Effector memory CD4-positive, alpha-beta T cell (primary cell): ENCODE results near the gene ZNHIT2.

Source experiments
- DNase-seq, 3 donors: peaks; one replicate each; pipeline ENCODE4 v3.0.0-alpha.2; 2020
- H3K27ac ChIP-seq: 2 replicates; pipeline ENCODE4 v1.7.0; 2013; ENCODE audit warnings: mild to moderate bottlenecking, low read length, moderate library complexity; ENCODE audit not compliant: insufficient read depth, poor library complexity, severe bottlenecking
- H3K27me3 ChIP-seq: replicated peaks from 2 replicates; pipeline ENCODE4 v1.7.0; 2013; ENCODE audit warnings: mild to moderate bottlenecking, low read length; ENCODE audit not compliant: insufficient read depth, control insufficient read depth, poor library complexity, severe bottlenecking
- H3K36me3 ChIP-seq: 2 replicates; pipeline ENCODE4 v1.7.0; 2013; ENCODE audit warnings: mild to moderate bottlenecking, low read length, moderate library complexity; ENCODE audit not compliant: control insufficient read depth, insufficient read depth
- H3K4me1 ChIP-seq: 2 replicates; pipeline ENCODE4 v1.7.0; 2013; ENCODE audit warnings: low read length, mild to moderate bottlenecking; ENCODE audit not compliant: control insufficient read depth, insufficient read depth, poor library complexity, severe bottlenecking
- H3K4me3 ChIP-seq: 2 replicates; pipeline ENCODE4 v1.7.0; 2013; ENCODE audit warnings: low read length, low read depth, mild to moderate bottlenecking; ENCODE audit not compliant: insufficient read depth, poor library complexity, severe bottlenecking
- H3K9me3 ChIP-seq: 2 replicates; pipeline ENCODE4 v1.7.0; 2013; ENCODE audit warnings: mild to moderate bottlenecking, low read length, moderate library complexity; ENCODE audit not compliant: control insufficient read depth

The ZNHIT2 gene

GRCh38 chr11:65134240-65134951 lies 16.9 kb upstream of the ZNHIT2 start, which contains the start of gene SYVN1:
TSS of gene SYVN1 (minus strand) at chr11:65134519. CDS start at chr11:65133601, 918 bp downstream.
- Histone ChIP-seq H3K9me3 (no peaks in the 10 kb centered on the region), H3K4me3 (peak within 1 kb of the TSS; percentile 83), H3K4me1 (peaks cover 21% of the 10 kb centered on the region), H3K27me3 (no peaks in the 10 kb centered on the region), H3K27ac (peak within 1 kb of the TSS; percentile 99), H3K36me3 (peaks cover 36% of the 10 kb centered on the region)
- DNase-seq, result peak; percentile 84 to 88 (median 86)

- Histone ChIP-seq H3K4me1 (peaks cover 21% of the 10 kb centered on the region), H3K27me3 (no peaks in the 10 kb centered on the region), H3K36me3 (peaks cover 43% of the 10 kb centered on the region), H3K27ac (peak overlapping the region; percentile 99), H3K9me3 (no peaks in the 10 kb centered on the region), H3K4me3 (peak overlapping the region; percentile 83)
- no peak for DNase-seq
Measured at GRCh38 chr11:65133724-65134123, 16.2 kb upstream of the ZNHIT2 start.

GRCh38 chr11:65132988-65133700 lies 15.6 kb upstream of the ZNHIT2 start:
- Histone ChIP-seq H3K9me3 (no peaks in the 10 kb centered on the region), H3K27ac (peak overlapping the region; percentile 99), H3K4me1 (peaks cover 21% of the 10 kb centered on the region), H3K36me3 (peaks cover 48% of the 10 kb centered on the region), H3K4me3 (peak overlapping the region; percentile 83), H3K27me3 (no peaks in the 10 kb centered on the region)
- DNase-seq, result peak in 1 of 3 donors; percentile 49

GRCh38 chr11:65132238-65132987 lies 14.9 kb upstream of the ZNHIT2 start:
- DNase-seq, result no peak
- Histone ChIP-seq H3K27me3 (no peaks in the 10 kb centered on the region), H3K4me1 (peaks cover 21% of the 10 kb centered on the region), H3K4me3 (no peak overlapping the region), H3K27ac (no peak overlapping the region), H3K9me3 (no peaks in the 10 kb centered on the region), H3K36me3 (peaks cover 56% of the 10 kb centered on the region)

- Histone ChIP-seq H3K4me1 (peaks cover 21% of the 10 kb centered on the region), H3K4me3 (no peak overlapping the region), H3K27ac (no peak overlapping the region), H3K27me3 (no peaks in the 10 kb centered on the region), H3K36me3 (peaks cover 61% of the 10 kb centered on the region), H3K9me3 (no peaks in the 10 kb centered on the region)
- no peak for DNase-seq
Measured at GRCh38 chr11:65131895-65132237, 14.4 kb upstream of the ZNHIT2 start.

GRCh38 chr11:65131417-65131776 lies 13.9 kb upstream of the ZNHIT2 start:
- Histone ChIP-seq H3K4me3 (no peak overlapping the region), H3K9me3 (no peaks in the 10 kb centered on the region), H3K27me3 (no peaks in the 10 kb centered on the region), H3K27ac (no peak overlapping the region), H3K4me1 (peaks cover 21% of the 10 kb centered on the region), H3K36me3 (peaks cover 66% of the 10 kb centered on the region)
- no peak for DNase-seq

GRCh38 chr11:65130631-65131416 lies 13.3 kb upstream of the ZNHIT2 start:
- Histone ChIP-seq H3K27me3 (no peaks in the 10 kb centered on the region), H3K9me3 (no peaks in the 10 kb centered on the region), H3K36me3 (peaks cover 71% of the 10 kb centered on the region), H3K4me3 (no peak overlapping the region), H3K4me1 (peaks cover 17% of the 10 kb centered on the region), H3K27ac (no peak overlapping the region)
- no peak for DNase-seq

- Histone ChIP-seq H3K4me3 (no peak overlapping the region), H3K4me1 (peaks cover 10% of the 10 kb centered on the region), H3K27ac (no peak overlapping the region), H3K27me3 (no peaks in the 10 kb centered on the region), H3K36me3 (peaks cover 80% of the 10 kb centered on the region), H3K9me3 (no peaks in the 10 kb centered on the region)
- no peak for DNase-seq
Measured at GRCh38 chr11:65129649-65130441, 12.3 kb upstream of the ZNHIT2 start.
